HUDEP-2 (cell line): ENCODE measurements around the gene HERC5.

Experiments
- DNase-seq, 76 experiments: peaks; one replicate each; lab custom pipeline; 2025; ENCODE audit not compliant: unreplicated experiment in 76 of 76; lab: John Stamatoyannopoulos, UW

Gene HERC5

GRCh38 chr4:88517825-88518224 lies 60.9 kb downstream of the HERC5 start:
- DNase-seq = no peak

GRCh38 chr4:88518911-88519310 lies 62.0 kb downstream of the HERC5 start:
- no peak for DNase-seq

GRCh38 chr4:88522702-88523324 lies 65.9 kb downstream of the HERC5 start:
- DNase-seq = peak in 57 of 76 experiments; percentile 3 to 71 (median 42)

GRCh38 chr4:88523325-88524129 lies 66.6 kb downstream of the HERC5 start, which contains the start of gene PYURF:
Gene PYURF (minus strand): TSS chr4:88523776. CDS start chr4:88523700, 76 bp downstream.
- DNase-seq = peak in 75 of 76 experiments; percentile 20 to 90 (median 76)

GRCh38 chr4:88524171-88524570 lies 67.3 kb downstream of the HERC5 start:
- DNase-seq = peak in 1 of 76 experiments; percentile 3

GRCh38 chr4:88526221-88526815 lies 69.4 kb downstream of the HERC5 start:
- peak in 6 of 76 experiments; percentile 1 to 18 (median 2) for DNase-seq

GRCh38 chr4:88527787-88528186 lies 70.9 kb downstream of the HERC5 start:
- DNase-seq = no peak

- DNase-seq = no peak
These were observed 71.9 kb downstream of the HERC5 start for GRCh38 chr4:88528861-88529260.

- no peak for DNase-seq
These were observed 74.6 kb downstream of the HERC5 start for GRCh38 chr4:88531549-88531948.

- no peak for DNase-seq
These were observed 76.3 kb downstream of the HERC5 start for GRCh38 chr4:88533088-88533790.

GRCh38 chr4:88533937-88534750 lies 77.2 kb downstream of the HERC5 start:
- DNase-seq = no peak

GRCh38 chr4:88535090-88535755 lies 78.3 kb downstream of the HERC5 start:
- DNase-seq = no peak

- no peak for DNase-seq
These were observed 80.8 kb downstream of the HERC5 start for GRCh38 chr4:88537709-88538108.

GRCh38 chr4:88539322-88540068 lies 82.6 kb downstream of the HERC5 start:
- peak in 64 of 76 experiments; percentile 1 to 78 (median 38) for DNase-seq

GRCh38 chr4:88549815-88550214 lies 92.9 kb downstream of the HERC5 start:
- no peak for DNase-seq
